Measurements from ENCODE around the gene TIE1. TPM values are rescaled to one million over a fixed set of nuclear protein-coding genes. Genes with fewer than 3 reads are reported as not detected.

Gene TIE1
- total RNA-seq, 1 donor from 2014 or later, result 643 TPM

- H3K4me1 Mint-ChIP-seq (ENCODE audit: unreplicated experiment), result peaks cover 24% of the 10 kb centered on the region
- no peak overlapping the region for H3K27ac Mint-ChIP-seq (ENCODE audit: unreplicated experiment)
- H3K4me3 Mint-ChIP-seq (ENCODE audit: unreplicated experiment), result peak overlapping the region; percentile 74
- DNase-seq (ENCODE audit: low spot score), result no peak
- no peak for TF ChIP-seq CTCF (IDR thresholded peaks at IDR 0.05; ENCODE audit: unreplicated experiment)
- no peaks in the 10 kb centered on the region for H3K9me3 Mint-ChIP-seq (ENCODE audit: unreplicated experiment)
- H3K27me3 Mint-ChIP-seq (ENCODE audit: unreplicated experiment), result peaks cover 29% of the 10 kb centered on the region
- peaks cover 81% of the 10 kb centered on the region for H3K36me3 Mint-ChIP-seq (ENCODE audit: low read depth, unreplicated experiment)
These were observed 12.1 kb downstream of the TIE1 start for GRCh38 chr1:43312663-43313515.

- H3K4me1 Mint-ChIP-seq (ENCODE audit: unreplicated experiment), result peaks cover 17% of the 10 kb centered on the region
These were observed 13.0 kb downstream of the TIE1 start for GRCh38 chr1:43313771-43314170.

GRCh38 chr1:43314233-43314632 is 13.5 kb downstream of the TIE1 start:
- Mint-ChIP-seq H3K4me1 (ENCODE audit: unreplicated experiment) (peaks cover 15% of the 10 kb centered on the region), H3K27ac (ENCODE audit: unreplicated experiment) (no peak overlapping the region), H3K27me3 (ENCODE audit: unreplicated experiment) (peaks cover 33% of the 10 kb centered on the region), H3K4me3 (ENCODE audit: unreplicated experiment) (no peak overlapping the region), H3K9me3 (ENCODE audit: unreplicated experiment) (no peaks in the 10 kb centered on the region), H3K36me3 (ENCODE audit: low read depth, unreplicated experiment) (peaks cover 78% of the 10 kb centered on the region)
- no peak for DNase-seq (ENCODE audit: low spot score)
- TF ChIP-seq CTCF (IDR thresholded peaks at IDR 0.05; ENCODE audit: unreplicated experiment), result no peak

More at GRCh38 chr1:43313771-43314170, 13.0 kb downstream of the TIE1 start:
- DNase-seq (ENCODE audit: low spot score), result no peak
- Mint-ChIP-seq H3K4me3 (ENCODE audit: unreplicated experiment) (no peak overlapping the region), H3K9me3 (ENCODE audit: unreplicated experiment) (no peaks in the 10 kb centered on the region), H3K27ac (ENCODE audit: unreplicated experiment) (no peak overlapping the region), H3K27me3 (ENCODE audit: unreplicated experiment) (peaks cover 31% of the 10 kb centered on the region), H3K36me3 (ENCODE audit: low read depth, unreplicated experiment) (peaks cover 78% of the 10 kb centered on the region)
- TF ChIP-seq CTCF (IDR thresholded peaks at IDR 0.05; ENCODE audit: unreplicated experiment), result no peak

GRCh38 chr1:43315481-43315880 is 14.7 kb downstream of the TIE1 start:
- DNase-seq (ENCODE audit: low spot score), result no peak
- Mint-ChIP-seq H3K36me3 (ENCODE audit: low read depth, unreplicated experiment) (peaks cover 76% of the 10 kb centered on the region), H3K27ac (ENCODE audit: unreplicated experiment) (no peak overlapping the region), H3K4me3 (ENCODE audit: unreplicated experiment) (peak overlapping the region; percentile 65), H3K27me3 (ENCODE audit: unreplicated experiment) (peaks cover 35% of the 10 kb centered on the region), H3K9me3 (ENCODE audit: unreplicated experiment) (no peaks in the 10 kb centered on the region), H3K4me1 (ENCODE audit: unreplicated experiment) (peaks cover 8% of the 10 kb centered on the region)
- TF ChIP-seq CTCF (IDR thresholded peaks at IDR 0.05; ENCODE audit: unreplicated experiment), result no peak

All from endothelial cell (in vitro differentiated cells).